Loucy (cell line): ENCODE results near the gene CENPE.
"Not testable (repeated sequence)": the region's sequence is repeated elsewhere in the genome, so short reads cannot be mapped to it uniquely, and the experiment has no call there.

Experiments
- H2AFZ ChIP-seq: fragments of 200-600 bp; sonication (generic); 2 replicates; pipeline ENCODE4 v1.6.0; 2016; ENCODE audit warnings: antibody characterized with exemption, mild to moderate bottlenecking, low read length, moderate library complexity
- H3F3A ChIP-seq: fragments of 200-600 bp; 2 replicates; pipeline ENCODE4 v1.6.0; 2016; ENCODE audit warnings: antibody characterized with exemption, low read depth, mild to moderate bottlenecking
- H3K27me3 ChIP-seq: fragments of 200-600 bp; sonication (generic); 2 replicates; pipeline ENCODE4 v1.6.1; 2014; ENCODE audit warnings: low read length, mild to moderate bottlenecking; ENCODE audit not compliant: insufficient read depth, poor library complexity, severe bottlenecking
- H3K36me3 ChIP-seq: fragments of 200-600 bp; sonication (generic); 2 replicates; pipeline ENCODE4 v1.6.1; 2016; ENCODE audit warnings: low read length; ENCODE audit not compliant: insufficient read depth
- H3K4me1 ChIP-seq: fragments of 200-600 bp; sonication (generic); 2 replicates; pipeline ENCODE4 v1.5.1; 2014; ENCODE audit warnings: low read length, mild to moderate bottlenecking; ENCODE audit not compliant: insufficient read depth, poor library complexity, severe bottlenecking
- H3K4me2 ChIP-seq: fragments of 200-600 bp; sonication (generic); 2 replicates; pipeline ENCODE4 v1.6.0; 2014; ENCODE audit warnings: antibody characterized with exemption, low read length, low read depth, mild to moderate bottlenecking; ENCODE audit not compliant: poor library complexity, severe bottlenecking
- H3K4me3 ChIP-seq: fragments of 200-600 bp; sonication (generic); 2 replicates; pipeline ENCODE4 v1.5.1; 2014; ENCODE audit warnings: low read length, mild to moderate bottlenecking, mixed read lengths; ENCODE audit not compliant: poor library complexity, severe bottlenecking
- H3K79me2 ChIP-seq: fragments of 200-600 bp; sonication (generic); 2 replicates; pipeline ENCODE4 v1.6.1; 2014; ENCODE audit warnings: low read length; ENCODE audit not compliant: insufficient read depth
- H3K9ac ChIP-seq: fragments of 200-600 bp; sonication (generic); 2 replicates; pipeline ENCODE4 v1.6.0; 2014; ENCODE audit warnings: mild to moderate bottlenecking, low read depth, low read length, moderate library complexity; ENCODE audit not compliant: poor library complexity, severe bottlenecking
- H3K9me2 ChIP-seq: fragments of 200-600 bp; sonication (generic); replicated peaks from 2 replicates; pipeline ENCODE4 v1.6.1; 2016; ENCODE audit warnings: low read depth, low read length, mixed read lengths
- H3K9me3 ChIP-seq: fragments of 200-600 bp; sonication (generic); 2 replicates; pipeline ENCODE4 v1.6.1; 2014; ENCODE audit warnings: mild to moderate bottlenecking, antibody characterized with exemption, low read length, low read depth; ENCODE audit not compliant: insufficient read depth
- H4K20me1 ChIP-seq: fragments of 200-600 bp; sonication (generic); 2 replicates; pipeline ENCODE4 v1.6.0; 2014; ENCODE audit warnings: antibody characterized with exemption, low read length, mild to moderate bottlenecking; ENCODE audit not compliant: insufficient read depth, poor library complexity, severe bottlenecking
- CTCF ChIP-seq: fragments of 200-600 bp; sonication (generic); conservative IDR thresholded peaks from 2 replicates; pipeline ENCODE4 v1.5.1; 2014; ENCODE audit warnings: mild to moderate bottlenecking, antibody characterized with exemption, low read length
- EZH2phosphoT487 ChIP-seq: fragments of 200-600 bp; IDR thresholded peaks from 2 replicates; pipeline ENCODE4 v1.6.1; 2018; ENCODE audit warnings: antibody characterized with exemption, mild to moderate bottlenecking, moderate library complexity, borderline replicate concordance

CENPE gene

GRCh38 chr4:103198111-103198765 is at the start of gene CENPE:
CENPE (minus strand) TSS chr4:103198343; CDS start chr4:103198319, 24 bp downstream.
- no peaks in the 10 kb centered on the region for H3K27me3 ChIP-seq
- peak within 1 kb of the TSS; percentile 99 for H2AFZ ChIP-seq
- H3K36me3 ChIP-seq, result peaks cover 12% of the 10 kb centered on the region
- peak within 1 kb of the TSS; percentile 84 for H3K9ac ChIP-seq
- peak within 1 kb of the TSS; percentile 79 for H3K4me2 ChIP-seq
- H3K4me3 ChIP-seq, result peak within 1 kb of the TSS; percentile 88
- no peaks in the 10 kb centered on the region for H3K9me2 ChIP-seq
- H3F3A ChIP-seq, result no peaks in the 10 kb centered on the region
- TF ChIP-seq CTCF, result no peak
- TF ChIP-seq EZH2phosphoT487, result no peak
- H4K20me1 ChIP-seq, result no peaks in the 10 kb centered on the region
- H3K9me3 ChIP-seq, result no peaks in the 10 kb centered on the region
- peaks cover 45% of the 10 kb centered on the region for H3K79me2 ChIP-seq
- peaks cover 47% of the 10 kb centered on the region for H3K4me1 ChIP-seq

GRCh38 chr4:103244251-103244650 is 46.1 kb upstream of the CENPE start:
- H3K9ac ChIP-seq, result no peak overlapping the region
- no peak for TF ChIP-seq EZH2phosphoT487
- TF ChIP-seq CTCF, result no peak
- H2AFZ ChIP-seq, result no peak overlapping the region
- no peaks in the 10 kb centered on the region for H3K4me1 ChIP-seq
- H4K20me1 ChIP-seq, result no peaks in the 10 kb centered on the region
- no peaks in the 10 kb centered on the region for H3K9me2 ChIP-seq
- no peaks in the 10 kb centered on the region for H3K79me2 ChIP-seq
- no peaks in the 10 kb centered on the region for H3K36me3 ChIP-seq
- H3K4me2 ChIP-seq, result no peak overlapping the region
- no peaks in the 10 kb centered on the region for H3K9me3 ChIP-seq
- H3K27me3 ChIP-seq, result no peaks in the 10 kb centered on the region
- no peaks in the 10 kb centered on the region for H3F3A ChIP-seq
- H3K4me3 ChIP-seq, result no peak overlapping the region

DNA sequence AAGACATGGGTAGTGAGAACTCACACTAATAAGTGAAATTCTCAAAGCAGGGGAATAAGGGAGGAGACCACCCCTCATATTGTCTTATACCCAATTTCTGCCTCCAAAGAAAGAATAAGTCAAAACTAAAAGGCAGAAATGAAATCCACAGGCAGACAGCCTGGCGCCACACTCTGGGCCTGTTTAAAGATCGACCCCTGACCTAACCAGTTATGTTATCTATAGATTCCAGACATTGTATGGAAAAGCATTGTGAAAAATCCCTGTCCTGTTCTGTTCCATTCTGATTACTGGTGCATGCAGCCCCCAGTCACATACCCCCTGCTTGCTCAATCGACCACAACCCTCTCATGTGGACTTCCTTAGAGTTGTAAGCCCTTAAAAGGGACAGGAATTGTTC is 32.8 kb upstream of the CENPE start:
- H3F3A ChIP-seq, H3K4me1 ChIP-seq, H3K4me2 ChIP-seq, H3K4me3 ChIP-seq, H3K27me3 ChIP-seq, H3K9ac ChIP-seq, H3K79me2 ChIP-seq, H3K9me3 ChIP-seq, H4K20me1 ChIP-seq, H3K9me2 ChIP-seq, H3K36me3 ChIP-seq, H2AFZ ChIP-seq: not testable (repeated sequence)

DNA sequence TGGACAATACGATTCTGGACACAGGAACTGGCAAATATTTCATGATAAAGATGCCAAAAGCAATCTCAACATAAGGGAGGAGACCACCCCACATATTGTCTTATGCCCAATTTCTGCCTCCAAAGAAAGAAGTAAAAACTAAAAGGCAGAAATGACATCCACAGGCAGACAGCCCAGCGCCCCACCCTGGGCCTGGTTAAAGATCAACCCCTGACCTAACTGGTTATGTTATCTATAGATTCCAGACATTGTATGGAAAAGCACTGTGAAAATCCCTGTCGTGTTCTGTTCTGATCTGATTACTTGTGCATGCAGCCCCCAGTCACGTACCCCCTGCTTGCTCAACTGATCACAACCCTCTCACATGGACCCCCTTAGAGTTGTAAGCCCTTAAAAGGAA is 25.4 kb upstream of the CENPE start:
- H3K4me2 ChIP-seq, H3K9me2 ChIP-seq, H3K4me1 ChIP-seq, H3K9me3 ChIP-seq, H3F3A ChIP-seq, H4K20me1 ChIP-seq, H2AFZ ChIP-seq, H3K27me3 ChIP-seq, H3K4me3 ChIP-seq, H3K9ac ChIP-seq, H3K79me2 ChIP-seq, H3K36me3 ChIP-seq: not testable (repeated sequence)
